Measurements from ENCODE around the gene ODF4.
"Not testable (repeated sequence)": the region's sequence is repeated elsewhere in the genome, so short reads cannot be mapped to it uniquely, and the experiment has no call there.

The ODF4 gene

DNA sequence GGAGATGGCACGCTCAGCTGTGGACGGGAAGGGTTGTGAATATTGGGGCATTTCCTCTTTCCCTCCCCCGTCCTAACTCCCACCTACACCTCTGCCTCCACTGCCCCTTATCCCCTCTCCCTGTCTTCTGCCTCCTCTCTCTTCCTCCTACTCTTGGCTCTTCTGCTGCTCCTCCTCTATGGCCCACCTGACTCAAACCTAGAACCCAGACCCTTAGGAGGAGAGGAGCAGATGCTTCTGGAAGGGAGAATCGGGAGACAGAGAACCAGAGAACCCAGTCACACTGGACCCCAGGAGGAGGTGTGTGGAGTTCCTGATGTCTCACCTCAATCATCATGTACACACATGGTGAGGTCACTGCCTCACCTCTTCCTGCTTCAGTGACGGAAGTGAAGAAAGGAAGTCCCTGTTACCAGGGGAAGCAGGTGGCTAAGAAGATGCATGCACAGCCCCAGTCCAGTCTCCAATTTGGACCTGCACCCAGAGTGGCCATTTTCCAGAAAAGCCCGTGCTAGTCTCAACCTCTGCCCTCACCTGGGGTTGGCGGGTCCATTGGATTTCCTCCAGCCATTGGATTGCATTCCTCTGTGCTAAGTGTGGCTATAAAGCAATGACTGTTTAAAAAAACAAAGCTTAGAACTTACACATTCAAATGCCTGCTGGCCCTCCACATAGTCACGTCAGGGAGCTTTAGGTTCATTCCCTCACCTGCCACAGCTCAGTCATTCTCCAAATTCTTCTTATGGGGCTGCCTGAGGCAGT is 54.0 kb downstream of the ODF4 start:
- peak in 2 of 3 donors; percentile 9 to 13 for DNase-seq (ENCODE audit: low read depth in 2 of 3, low spot score in 1 of 3)

- not testable (repeated sequence) for DNase-seq (ENCODE audit: low read depth in 2 of 3, low spot score in 1 of 3)
These were observed 54.9 kb downstream of the ODF4 start for GRCh38 chr17:8394497-8394896.

Measured in stimulated activated CD4-positive, alpha-beta T cell treated with anti-CD3 and anti-CD28 coated beads, Interleukin-12 subunit alpha, Interleukin-12 subunit beta, amount 100 ng/mL, for 48 hours (primary cell).